NCI-H2171 (cell line): ENCODE data around the gene LMF1.
A peak's percentile ranks its signal among the peaks of the same experiment; 100 is the strongest.

ENCODE experiments used
- DNase-seq: peaks from one replicate; lab custom pipeline; 2025; lab: John Stamatoyannopoulos, UW

Gene LMF1

DNA sequence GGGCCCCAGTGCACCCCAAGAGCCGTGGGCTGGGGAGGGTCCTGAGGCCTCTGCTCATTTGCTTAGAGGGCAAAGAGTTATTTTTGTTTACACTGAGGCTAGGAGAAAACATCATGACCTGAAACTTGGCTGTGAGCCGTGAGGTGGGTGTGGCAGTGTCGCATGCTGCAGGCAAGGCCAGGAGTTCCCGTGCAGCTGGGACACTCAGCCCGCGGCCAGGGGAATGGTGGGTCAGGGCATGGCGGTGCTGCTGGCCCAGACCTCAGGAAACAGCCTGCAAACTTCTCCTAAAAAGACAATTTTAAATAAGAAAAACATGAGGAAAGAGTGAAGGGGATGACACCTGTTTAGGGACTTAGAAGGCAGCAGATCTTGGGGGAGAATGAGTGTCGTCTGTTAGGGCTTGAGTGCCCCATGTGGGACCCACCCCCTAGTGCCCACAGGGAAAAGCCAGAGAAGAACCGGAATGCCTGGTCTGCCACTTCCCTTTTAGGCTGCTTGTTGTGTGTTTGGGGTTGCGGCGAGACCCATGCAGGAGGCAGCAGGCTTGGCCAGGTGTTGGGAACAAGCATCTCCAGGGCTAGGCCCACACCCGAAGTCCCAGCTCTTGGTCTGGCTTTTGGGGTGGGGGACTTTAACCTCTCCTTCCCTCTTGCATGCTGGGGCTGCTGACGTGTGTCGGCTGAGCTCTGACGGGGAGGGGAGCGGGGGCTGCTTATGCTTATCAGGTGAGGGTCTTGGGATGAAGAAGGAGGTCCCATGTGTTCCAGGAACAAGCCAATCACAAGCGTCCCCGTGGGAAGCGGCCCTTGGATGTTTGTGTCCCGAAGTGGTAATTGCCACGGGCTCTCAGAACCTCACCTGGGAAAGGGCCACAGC, 89.3 kb downstream of the LMF1 start:
- no peak for DNase-seq

- no peak for DNase-seq
Observed at GRCh38 chr16:880471-881171, 90.2 kb downstream of the LMF1 start.

- no peak for DNase-seq
Observed at GRCh38 chr16:879986-880385, 90.8 kb downstream of the LMF1 start.

DNA sequence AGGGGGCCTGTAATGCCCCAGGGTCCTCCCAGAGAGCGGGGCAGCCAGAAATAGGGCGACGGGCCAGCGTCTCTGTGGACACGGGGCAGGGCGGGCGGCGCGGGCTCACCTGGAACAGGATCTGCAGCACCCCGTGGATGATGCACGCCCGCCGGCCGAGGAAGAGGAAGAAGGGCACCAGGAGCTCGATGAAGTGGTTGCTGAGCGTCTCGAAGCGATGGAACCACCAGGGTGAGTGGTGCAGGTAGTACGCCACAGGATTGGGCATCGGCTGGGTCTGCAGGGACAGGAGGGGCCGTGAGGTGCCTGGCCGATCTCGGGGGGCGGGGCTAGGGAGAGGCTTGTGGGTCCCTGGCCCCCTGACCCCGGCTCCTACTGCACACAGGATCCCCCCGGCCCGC, 91.3 kb downstream of the LMF1 start:
- no peak for DNase-seq

- no peak for DNase-seq
Observed at GRCh38 chr16:878886-879285, 91.9 kb downstream of the LMF1 start.

DNA sequence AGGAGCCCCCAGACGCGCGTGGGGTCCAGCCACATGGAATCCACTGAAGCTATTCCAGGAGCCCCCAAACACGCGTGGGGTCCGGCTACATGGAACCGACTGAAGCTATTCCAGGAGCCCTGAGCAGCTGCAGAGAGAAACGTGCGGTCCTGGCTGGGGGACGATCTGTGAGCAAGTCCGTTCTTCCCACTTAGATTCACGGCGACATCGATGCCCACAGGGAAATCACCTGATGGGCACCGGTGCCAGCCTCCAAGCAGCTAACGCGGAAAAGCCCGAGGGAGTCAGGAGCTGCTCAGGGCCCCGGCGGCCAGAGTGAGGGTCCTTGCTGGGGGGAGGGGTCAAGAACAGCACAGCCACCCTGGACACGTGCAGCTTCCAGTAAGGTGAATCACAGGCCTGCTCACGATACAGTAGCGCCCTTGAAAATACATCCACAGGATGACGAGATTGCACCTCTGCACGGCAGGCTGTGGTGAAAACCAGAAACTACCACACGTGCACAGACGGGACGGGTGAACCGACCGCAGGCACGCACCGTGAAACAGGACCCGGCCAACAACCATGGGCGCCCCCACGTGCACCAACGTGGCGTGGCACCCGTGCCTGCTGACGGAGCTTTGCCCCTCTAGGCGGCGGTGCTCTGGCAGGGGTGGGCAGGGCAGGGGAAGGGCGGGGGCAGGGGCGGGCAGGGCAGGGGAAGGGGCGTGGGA, 92.6 kb downstream of the LMF1 start:
- DNase-seq: no peak

- DNase-seq: no peak
Observed at GRCh38 chr16:877242-878071, 93.3 kb downstream of the LMF1 start.

GRCh38 chr16:876523-877241, 94.1 kb downstream of the LMF1 start:
- DNase-seq: no peak

GRCh38 chr16:876041-876335, 94.8 kb downstream of the LMF1 start:
- DNase-seq: no peak

GRCh38 chr16:875182-876040, 95.4 kb downstream of the LMF1 start:
- no peak for DNase-seq

DNA sequence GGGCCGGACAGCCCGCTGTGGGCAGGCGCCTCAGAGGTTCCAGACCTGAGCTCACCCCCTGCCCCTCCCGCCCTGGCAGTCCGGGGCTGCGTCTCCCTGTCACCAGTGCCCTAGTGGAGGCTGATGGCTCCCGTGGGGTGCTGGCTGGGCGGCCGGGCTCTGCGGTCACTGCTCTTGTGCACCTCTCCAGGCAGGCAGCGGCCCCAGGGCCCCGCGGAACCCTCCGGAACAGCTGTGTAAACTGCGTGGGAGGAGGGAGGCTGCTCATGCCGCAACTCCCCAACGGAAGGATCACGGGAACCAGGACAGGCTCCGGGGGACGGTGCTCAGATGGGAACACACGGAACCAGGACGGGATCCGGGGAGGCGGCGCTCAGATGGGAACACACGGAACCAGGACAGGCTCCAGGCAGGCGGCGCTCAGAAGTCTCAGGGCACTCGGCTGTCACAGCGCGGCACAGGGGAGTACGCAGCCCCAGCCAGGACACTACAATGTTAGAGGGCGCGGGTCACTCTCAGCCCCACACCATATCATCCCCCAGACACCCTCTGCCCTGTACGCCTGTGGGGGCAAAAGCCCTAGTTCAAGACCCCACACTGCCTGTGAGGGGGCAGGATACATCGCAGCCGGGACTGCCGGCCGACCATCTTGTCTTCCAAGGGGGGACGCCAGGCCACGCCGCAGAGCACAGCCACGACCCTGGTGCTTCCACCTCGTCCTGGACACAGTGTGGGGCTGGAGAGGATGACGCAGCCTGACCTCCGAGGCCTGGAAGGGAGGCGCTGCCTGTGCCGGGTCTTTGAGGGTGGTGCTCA, 96.2 kb downstream of the LMF1 start:
- no peak for DNase-seq

DNA sequence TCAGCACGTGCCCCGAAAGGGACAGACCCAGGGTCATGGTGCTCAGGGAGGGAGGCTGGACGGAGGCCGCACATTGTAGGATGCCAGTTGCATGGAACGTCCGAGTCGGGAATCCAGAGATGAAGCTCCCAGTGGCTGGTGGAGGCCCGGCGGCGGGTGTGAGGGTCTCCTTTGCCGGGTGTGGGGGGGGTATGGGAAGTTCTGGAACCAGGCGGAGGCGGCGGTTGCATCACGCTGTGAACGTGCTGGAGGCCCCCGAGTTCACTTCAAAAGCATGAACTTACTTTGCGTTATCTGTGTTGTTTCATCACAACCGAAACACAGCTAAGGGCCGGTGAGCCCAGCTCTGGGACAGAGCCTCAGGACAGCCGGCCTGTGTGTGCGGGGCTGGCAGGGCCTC, 96.9 kb downstream of the LMF1 start:
- no peak for DNase-seq

DNA sequence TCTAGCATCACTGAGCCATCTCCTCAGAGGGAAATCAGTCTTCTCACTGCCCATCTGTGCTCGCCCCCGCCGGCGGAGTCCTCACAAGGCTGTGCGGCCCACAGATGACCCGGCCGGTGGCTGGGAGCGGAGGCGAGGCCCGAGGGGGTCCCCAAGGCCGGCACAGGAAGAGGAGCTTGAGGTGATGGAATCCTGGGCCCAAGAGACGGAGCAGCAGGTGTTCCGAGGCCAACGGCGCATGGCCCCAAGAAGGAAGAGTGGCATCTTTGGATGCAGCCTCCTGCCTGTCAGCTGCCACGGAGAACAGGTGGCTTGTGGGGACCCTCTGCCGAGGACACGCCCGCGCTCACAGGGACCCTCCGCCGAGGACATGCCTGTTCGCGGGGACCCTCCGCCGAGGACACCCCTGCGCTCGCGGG, 97.5 kb downstream of the LMF1 start:
- DNase-seq: no peak

- no peak for DNase-seq
Observed at GRCh38 chr16:872436-873242, 98.1 kb downstream of the LMF1 start.

GRCh38 chr16:871562-872345, 99.0 kb downstream of the LMF1 start:
- DNase-seq: peak; percentile 7

DNA sequence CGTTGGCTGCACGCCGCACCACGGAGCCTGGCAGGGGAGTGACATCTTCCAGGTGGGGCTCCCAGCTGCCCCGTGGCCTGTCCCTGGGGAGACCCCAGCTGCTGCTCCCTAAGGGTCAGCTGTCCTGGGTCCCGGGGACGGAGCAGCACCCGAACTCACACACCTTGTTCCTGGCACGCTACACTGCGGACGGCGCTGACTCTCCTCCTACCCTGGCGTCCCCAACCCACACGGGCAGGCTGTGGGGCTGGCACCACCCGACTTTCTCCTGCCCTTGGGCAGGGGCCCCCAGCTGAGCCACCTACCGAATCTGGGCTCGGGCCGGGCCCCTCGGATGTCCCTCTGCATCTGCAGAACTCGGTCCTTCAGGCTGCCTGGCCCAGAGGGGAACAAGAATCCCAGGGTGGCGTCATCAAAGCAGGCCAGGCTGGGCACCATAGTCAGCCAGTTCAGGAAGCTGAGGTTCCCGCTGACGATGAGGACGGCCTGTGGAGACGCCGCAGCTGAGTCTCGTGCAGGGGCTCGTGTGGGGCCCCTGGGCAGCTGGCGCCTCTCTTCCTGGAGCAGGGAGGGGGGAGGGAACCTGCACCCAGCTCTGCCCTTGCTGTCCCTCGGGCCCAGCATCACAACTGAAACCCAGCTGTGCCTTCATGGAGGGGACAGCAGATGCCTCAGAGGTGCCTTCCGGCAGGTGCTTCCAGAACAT, 99.8 kb downstream of the LMF1 start:
- DNase-seq: peak; percentile 24
